NB4 (cell line): ENCODE results near the gene HPGD.

Experiments
- DNase-seq: peaks from one replicate; pipeline ENCODE4 v3.0.0; 2010; ENCODE audit warnings: low read depth
- H3K4me3 ChIP-seq: one replicate; pipeline ENCODE4 v1.5.1; 2011; ENCODE audit warnings: mild to moderate bottlenecking, low read depth, low read length, moderate library complexity
- CTCF ChIP-seq: IDR thresholded peaks from one replicate; pipeline ENCODE4 v1.5.1; 2012; ENCODE audit warnings: low read depth, low read length
- MAX ChIP-seq: IDR thresholded peaks from 2 replicates; pipeline ENCODE4 v1.6.1; 2011; ENCODE audit warnings: low read depth, low read length
- MYC ChIP-seq: IDR thresholded peaks from 2 replicates; pipeline ENCODE4 v1.6.1; 2011; ENCODE audit warnings: low read depth, low read length
- POLR2A ChIP-seq: IDR thresholded peaks from 2 replicates; pipeline ENCODE4 v1.6.1; 2011; ENCODE audit warnings: mild to moderate bottlenecking; ENCODE audit not compliant: insufficient read length; ENCODE audit errors: extremely low read depth

Gene HPGD

GRCh38 chr4:174524242-174524641 is 2.0 kb upstream of the HPGD start:
- no peak for TF ChIP-seq MAX
- no peak for TF ChIP-seq CTCF
- no peak for TF ChIP-seq POLR2A
- TF ChIP-seq MYC = no peak
- no peak for DNase-seq
- no peak overlapping the region for H3K4me3 ChIP-seq

GRCh38 chr4:174523025-174523693 is 871 bp upstream of the HPGD start:
- no peak for TF ChIP-seq MYC
- no peak for TF ChIP-seq MAX
- TF ChIP-seq POLR2A = no peak
- TF ChIP-seq CTCF = no peak
- no peak overlapping the region for H3K4me3 ChIP-seq
- no peak for DNase-seq

GRCh38 chr4:174521800-174522182 is 497 bp downstream of the HPGD start:
- no peak for DNase-seq
- H3K4me3 ChIP-seq = no peak overlapping the region
- TF ChIP-seq POLR2A (no peak), MYC (no peak), MAX (no peak), CTCF (no peak)

- H3K4me3 ChIP-seq = no peak overlapping the region
- no peak for DNase-seq
- no peak for TF ChIP-seq CTCF
- TF ChIP-seq POLR2A = no peak
- TF ChIP-seq MAX = no peak
- TF ChIP-seq MYC = no peak
These were observed 1.6 kb downstream of the HPGD start for GRCh38 chr4:174520660-174521059.

- no peak for TF ChIP-seq CTCF
- TF ChIP-seq POLR2A = no peak
- no peak for TF ChIP-seq MAX
- TF ChIP-seq MYC = no peak
- H3K4me3 ChIP-seq = no peak overlapping the region
- DNase-seq = no peak
These were observed 4.5 kb downstream of the HPGD start for GRCh38 chr4:174517502-174518445.
